HG03103 (cell line): Measurements from ENCODE around the gene FBXW4.
A peak's percentile ranks its signal among the peaks of the same experiment; 100 is the strongest.

ENCODE experiments used
- ATAC-seq: cut with Tn5 transposase; IDR thresholded peaks from one replicate; pipeline ENCODE4 v1.9.1; 2021; ENCODE audit warnings: low read depth; ENCODE audit not compliant: unreplicated experiment

Gene FBXW4

GRCh38 chr10:101694674-101695403 lies at the start of gene FBXW4:
TSS of gene FBXW4 (minus strand) at chr10:101695170. CDS start at chr10:101695105, 65 bp downstream.
- ATAC-seq, result peak; percentile 49

GRCh38 chr10:101744267-101744666 lies 49.3 kb upstream of the FBXW4 start:
- ATAC-seq, result no peak

GRCh38 chr10:101741938-101742337 lies 47.0 kb upstream of the FBXW4 start:
- no peak for ATAC-seq

- ATAC-seq, result no peak
Measured at GRCh38 chr10:101736666-101737065, 41.7 kb upstream of the FBXW4 start.

GRCh38 chr10:101732096-101732495 lies 37.1 kb upstream of the FBXW4 start:
- no peak for ATAC-seq

GRCh38 chr10:101726115-101726387 lies 31.1 kb upstream of the FBXW4 start:
- no peak for ATAC-seq

- ATAC-seq, result no peak
Measured at GRCh38 chr10:101725296-101726114, 30.5 kb upstream of the FBXW4 start.

- no peak for ATAC-seq
Measured at GRCh38 chr10:101724446-101724845, 29.5 kb upstream of the FBXW4 start.

- ATAC-seq, result no peak
Measured at GRCh38 chr10:101723176-101723575, 28.2 kb upstream of the FBXW4 start.

- no peak for ATAC-seq
Measured at GRCh38 chr10:101721806-101722205, 26.8 kb upstream of the FBXW4 start.

- ATAC-seq, result no peak
Measured at GRCh38 chr10:101720606-101721230, 25.7 kb upstream of the FBXW4 start.

GRCh38 chr10:101718690-101719275 lies 23.8 kb upstream of the FBXW4 start:
- ATAC-seq, result no peak

GRCh38 chr10:101716891-101717659 lies 22.1 kb upstream of the FBXW4 start:
- ATAC-seq, result no peak

GRCh38 chr10:101712997-101713396 lies 18.0 kb upstream of the FBXW4 start:
- no peak for ATAC-seq

GRCh38 chr10:101710793-101711192 lies 15.8 kb upstream of the FBXW4 start:
- ATAC-seq, result no peak

GRCh38 chr10:101710059-101710695 lies 15.2 kb upstream of the FBXW4 start:
- no peak for ATAC-seq

GRCh38 chr10:101709359-101710058 lies 14.5 kb upstream of the FBXW4 start:
- no peak for ATAC-seq

GRCh38 chr10:101708870-101709269 lies 13.9 kb upstream of the FBXW4 start:
- no peak for ATAC-seq

- ATAC-seq, result no peak
Measured at GRCh38 chr10:101708073-101708472, 13.1 kb upstream of the FBXW4 start.
